GM12865 (cell line): ENCODE results near the gene COL17A1.

Experiments used
- DNase-seq: peaks from one replicate; pipeline ENCODE4 v3.0.0; 2010; ENCODE audit warnings: low read depth
- H3K4me3 ChIP-seq: 2 replicates; pipeline ENCODE4 v1.5.1; 2011; ENCODE audit warnings: mild to moderate bottlenecking, low read depth, low read length, control low read depth
- TF ChIP-seq, protein P1 (sequence below): IDR thresholded peaks from 2 replicates; pipeline ENCODE4 v1.5.1; 2011; ENCODE audit warnings: low read length, control low read depth, low read depth, inconsistent platforms; ENCODE audit not compliant: insufficient read depth; ENCODE audit errors: missing control alignments

Gene COL17A1

DNA sequence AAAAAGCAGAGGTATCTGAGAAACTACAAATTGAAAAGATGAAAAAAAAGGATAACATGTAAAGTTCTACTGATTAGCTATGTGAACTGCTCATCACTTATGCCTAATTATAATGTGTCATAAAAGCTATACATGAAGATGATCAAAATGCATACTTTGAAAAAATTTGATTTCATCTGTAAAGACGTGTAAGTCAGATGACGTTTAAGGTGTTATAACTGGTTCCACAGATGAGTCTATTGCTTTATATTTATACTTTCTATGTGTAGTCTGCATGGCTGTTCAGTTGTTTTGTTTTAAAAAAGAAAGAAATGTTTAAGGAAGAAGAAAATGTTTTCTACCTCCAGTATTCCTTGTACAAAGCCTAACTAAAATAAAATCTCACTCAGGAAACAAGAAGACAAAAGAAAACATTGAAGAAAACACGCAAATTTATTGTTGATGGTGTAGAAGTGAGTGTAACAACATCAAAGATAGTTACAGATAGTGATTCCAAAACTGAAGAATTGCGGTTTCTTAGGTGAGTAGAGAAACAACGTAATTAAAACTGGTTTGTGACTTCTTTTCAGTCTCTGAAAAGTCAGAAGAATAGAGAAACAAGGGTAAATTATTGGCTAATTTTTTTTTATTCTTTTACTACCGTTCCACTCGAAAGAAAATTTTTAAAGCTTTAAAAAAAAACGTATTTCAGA is 80.4 kb downstream of the COL17A1 start:
- H3K4me3 ChIP-seq = no peak overlapping the region
- TF ChIP-seq, protein P1, sequence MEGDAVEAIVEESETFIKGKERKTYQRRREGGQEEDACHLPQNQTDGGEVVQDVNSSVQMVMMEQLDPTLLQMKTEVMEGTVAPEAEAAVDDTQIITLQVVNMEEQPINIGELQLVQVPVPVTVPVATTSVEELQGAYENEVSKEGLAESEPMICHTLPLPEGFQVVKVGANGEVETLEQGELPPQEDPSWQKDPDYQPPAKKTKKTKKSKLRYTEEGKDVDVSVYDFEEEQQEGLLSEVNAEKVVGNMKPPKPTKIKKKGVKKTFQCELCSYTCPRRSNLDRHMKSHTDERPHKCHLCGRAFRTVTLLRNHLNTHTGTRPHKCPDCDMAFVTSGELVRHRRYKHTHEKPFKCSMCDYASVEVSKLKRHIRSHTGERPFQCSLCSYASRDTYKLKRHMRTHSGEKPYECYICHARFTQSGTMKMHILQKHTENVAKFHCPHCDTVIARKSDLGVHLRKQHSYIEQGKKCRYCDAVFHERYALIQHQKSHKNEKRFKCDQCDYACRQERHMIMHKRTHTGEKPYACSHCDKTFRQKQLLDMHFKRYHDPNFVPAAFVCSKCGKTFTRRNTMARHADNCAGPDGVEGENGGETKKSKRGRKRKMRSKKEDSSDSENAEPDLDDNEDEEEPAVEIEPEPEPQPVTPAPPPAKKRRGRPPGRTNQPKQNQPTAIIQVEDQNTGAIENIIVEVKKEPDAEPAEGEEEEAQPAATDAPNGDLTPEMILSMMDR = no peak
- peak; percentile 21 for DNase-seq

DNA sequence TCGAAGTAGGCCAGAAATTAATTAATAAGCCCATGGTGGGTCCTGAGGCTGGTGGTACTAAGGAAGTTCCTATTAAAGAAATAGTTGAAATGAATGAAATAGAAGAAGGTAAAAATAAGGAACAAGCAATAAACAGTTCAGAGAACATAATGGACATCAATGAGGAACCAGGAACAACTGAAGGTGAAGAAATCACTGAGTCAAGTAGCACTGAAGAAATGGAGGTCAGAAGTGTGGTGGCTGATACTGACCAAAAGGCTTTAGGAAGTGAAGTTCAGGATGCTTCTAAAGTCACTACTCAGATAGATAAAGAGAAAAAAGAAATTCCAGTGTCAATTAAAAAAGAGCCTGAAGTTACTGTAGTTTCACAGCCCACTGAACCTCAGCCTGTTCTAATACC is 82.8 kb downstream of the COL17A1 start:
- TF ChIP-seq, protein P1 = no peak
- no peak overlapping the region for H3K4me3 ChIP-seq

DNA sequence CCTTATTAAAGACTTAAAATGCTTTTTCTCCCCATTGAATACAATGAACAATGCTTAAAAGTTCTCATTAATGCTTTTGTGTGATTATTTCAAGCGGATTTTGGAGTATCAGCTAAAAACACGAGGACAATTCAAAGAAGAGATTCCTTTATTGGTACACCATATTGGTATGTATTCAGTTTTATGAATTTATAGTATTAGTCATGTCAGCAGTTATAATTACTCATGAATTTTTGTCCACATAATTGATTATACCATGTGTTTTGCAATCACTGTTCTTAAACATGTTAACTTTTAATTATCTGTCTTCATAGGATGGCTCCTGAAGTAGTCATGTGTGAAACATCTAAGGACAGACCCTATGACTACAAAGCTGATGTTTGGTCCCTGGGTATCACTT is 86.9 kb downstream of the COL17A1 start:
- DNase-seq = no peak
- TF ChIP-seq, protein P1 = no peak
- no peak overlapping the region for H3K4me3 ChIP-seq

More for the DNA sequence above, 82.8 kb downstream of the COL17A1 start:
- DNase-seq = no peak

DNA sequence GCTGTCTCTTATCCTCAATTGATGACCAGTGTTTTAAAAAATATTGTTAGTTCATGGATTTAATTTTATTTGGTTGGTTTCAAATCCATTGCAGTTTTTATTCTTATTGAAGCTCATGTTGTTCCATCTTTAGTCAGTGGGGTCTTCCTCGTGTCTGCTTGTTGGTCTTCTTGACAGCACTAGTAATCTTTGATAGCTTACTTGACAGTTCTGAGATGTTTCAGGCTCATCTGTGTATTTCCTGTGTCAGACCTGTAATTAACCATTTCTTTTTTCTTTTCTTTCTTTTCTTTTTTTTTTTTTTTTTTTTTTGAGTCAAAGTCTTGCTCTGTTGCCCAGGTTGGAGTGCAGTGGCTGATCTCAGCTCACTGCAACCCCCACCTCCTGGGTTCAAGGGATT is 90.5 kb downstream of the COL17A1 start:
- TF ChIP-seq, protein P1 = no peak
- no peak overlapping the region for H3K4me3 ChIP-seq
- no peak for DNase-seq

DNA sequence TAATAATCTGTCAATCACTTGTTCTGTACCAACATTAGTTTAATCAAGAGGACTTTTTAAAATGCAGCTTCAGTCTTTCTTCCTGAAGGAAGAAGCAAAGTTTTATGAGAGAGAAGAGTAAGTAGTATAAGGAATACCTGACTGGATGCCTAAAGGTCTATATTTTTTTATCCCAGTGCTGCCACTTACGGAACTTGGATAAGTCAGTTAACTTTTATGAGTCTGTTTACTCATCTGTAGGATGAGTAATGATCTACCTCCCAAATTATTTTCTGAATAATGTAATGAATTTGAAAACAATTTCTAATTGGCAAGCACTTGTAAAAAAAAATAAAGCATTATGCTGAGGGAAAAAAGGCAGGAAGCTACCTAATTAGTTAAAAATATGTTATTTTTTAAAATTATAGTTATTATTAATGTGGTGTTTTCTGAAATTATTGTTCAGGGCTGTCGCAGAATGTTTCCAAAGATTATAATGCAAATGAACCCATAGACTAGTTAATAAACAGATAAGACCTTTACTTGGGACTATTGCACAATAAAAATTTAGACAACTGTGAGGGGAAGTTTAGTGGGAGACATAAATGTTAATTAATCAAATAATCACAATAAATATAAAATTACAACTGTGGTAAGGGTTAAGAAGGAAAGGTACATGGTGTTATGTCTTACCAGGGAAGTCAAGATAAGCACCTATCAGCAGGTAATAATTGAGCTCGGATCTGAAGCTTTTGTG is 94.1 kb downstream of the COL17A1 start:
- TF ChIP-seq, protein P1 = no peak
- no peak overlapping the region for H3K4me3 ChIP-seq
- DNase-seq = no peak

DNA sequence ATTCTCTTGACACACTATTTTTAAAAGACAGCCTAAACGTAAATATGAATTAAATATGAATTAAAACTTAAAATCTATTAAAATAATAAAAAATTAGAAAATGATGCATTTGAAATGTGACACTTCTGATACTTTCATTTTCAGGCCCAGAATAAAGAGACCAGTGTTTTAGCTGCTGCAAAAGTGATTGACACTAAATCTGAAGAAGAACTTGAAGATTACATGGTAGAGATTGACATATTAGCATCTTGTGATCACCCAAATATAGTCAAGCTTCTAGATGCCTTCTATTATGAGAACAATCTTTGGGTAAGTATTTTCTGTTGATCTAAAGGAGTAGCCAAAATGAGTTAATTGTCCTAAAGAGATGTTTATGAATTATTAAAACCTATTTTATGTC is 95.1 kb downstream of the COL17A1 start:
- TF ChIP-seq, protein P1 = no peak
- no peak overlapping the region for H3K4me3 ChIP-seq
- no peak for DNase-seq
